GM23248 (cell line): Measurements from ENCODE around the gene EGF. TPM values are rescaled to one million over a fixed set of nuclear protein-coding genes. Genes with fewer than 3 reads are reported as not detected.
A peak's percentile ranks its signal among the peaks of the same experiment; 100 is the strongest.

Experiments
- DNase-seq: peaks from one replicate; pipeline ENCODE4 v3.0.0-alpha.2; 2015
- H2AFZ ChIP-seq: fragments of 200-600 bp; sonication (generic); 2 replicates; pipeline ENCODE4 v1.6.1; 2016; ENCODE audit warnings: antibody characterized with exemption
- H3F3A ChIP-seq: fragments of 200-600 bp; sonication (generic); 2 replicates; pipeline ENCODE4 v1.6.1; 2016; ENCODE audit warnings: mild to moderate bottlenecking, antibody characterized with exemption, mixed run types; ENCODE audit not compliant: insufficient read depth
- H3K27ac ChIP-seq: fragments of 200-600 bp; sonication (generic); 2 replicates; pipeline ENCODE4 v1.5.1; 2016; ENCODE audit warnings: mild to moderate bottlenecking
- H3K27me3 ChIP-seq: fragments of 200-600 bp; sonication (generic); replicated peaks from 2 replicates; pipeline ENCODE4 v1.6.1; 2016; ENCODE audit warnings: mild to moderate bottlenecking; ENCODE audit not compliant: insufficient read depth
- H3K36me3 ChIP-seq: fragments of 200-600 bp; sonication (generic); 2 replicates; pipeline ENCODE4 v1.6.1; 2016; ENCODE audit warnings: low read depth, mild to moderate bottlenecking
- H3K4me1 ChIP-seq: fragments of 200-600 bp; sonication (generic); 2 replicates; pipeline ENCODE4 v1.6.1; 2016; ENCODE audit warnings: mild to moderate bottlenecking; ENCODE audit not compliant: insufficient read depth
- H3K4me2 ChIP-seq: fragments of 200-600 bp; sonication (generic); one replicate; pipeline ENCODE4 v1.6.1; 2016; ENCODE audit warnings: mild to moderate bottlenecking; ENCODE audit not compliant: unreplicated experiment
- H3K4me3 ChIP-seq: fragments of 200-600 bp; sonication (generic); 2 replicates; pipeline ENCODE4 v1.5.1; 2016; ENCODE audit warnings: mild to moderate bottlenecking
- H3K79me2 ChIP-seq: fragments of 200-600 bp; sonication (generic); 2 replicates; pipeline ENCODE4 v1.6.1; 2016; ENCODE audit warnings: mild to moderate bottlenecking; ENCODE audit not compliant: insufficient read depth
- H3K9ac ChIP-seq: fragments of 200-600 bp; sonication (generic); 2 replicates; pipeline ENCODE4 v1.6.1; 2016; ENCODE audit warnings: mild to moderate bottlenecking
- H3K9me2 ChIP-seq: fragments of 200-600 bp; sonication (generic); 2 replicates; pipeline ENCODE4 v1.6.1; 2016; ENCODE audit warnings: mixed run types, mild to moderate bottlenecking, moderate library complexity; ENCODE audit not compliant: insufficient read depth
- H3K9me3 ChIP-seq: fragments of 200-600 bp; sonication (generic); one replicate; pipeline ENCODE4 v1.6.1; 2017; ENCODE audit warnings: low read depth
- H4K20me1 ChIP-seq: fragments of 200-600 bp; sonication (generic); 2 replicates; pipeline ENCODE4 v1.6.0; 2016; ENCODE audit not compliant: insufficient read depth
- EZH2 ChIP-seq: fragments of 200-600 bp; sonication (generic); IDR thresholded peaks from 2 replicates; pipeline ENCODE4 v1.6.1; 2018; ENCODE audit warnings: antibody characterized with exemption, mild to moderate bottlenecking; ENCODE audit not compliant: insufficient read depth, poor library complexity, severe bottlenecking
- EZH2phosphoT487 ChIP-seq: fragments of 200-600 bp; sonication (generic); IDR thresholded peaks from 2 replicates; pipeline ENCODE4 v1.6.1; 2018; ENCODE audit warnings: antibody characterized with exemption, moderate library complexity, mild to moderate bottlenecking, low read depth; ENCODE audit not compliant: insufficient read depth
- WGBS, 2 experiments: methylation state at CpG; one replicate each; pipeline ENCODE4 v1.1.6; 2015 to 2017; ENCODE audit warnings: low lambda C conversion rate in 2 of 2, low coverage in 1 of 2; ENCODE audit errors: missing lambda C conversion rate in 2 of 2; 5-methylcytosine and 5-hydroxymethylcytosine counted together
- in situ Hi-C: fragments of 300-500 bp; cut with MboI; formaldehyde crosslinking; loops from 2 replicates; pipeline ENCODE4 v1.15.0; 2020
- polyA plus RNA-seq: library from polyadenylated mRNA; unstranded; fragments of >200 nt; fragmentation: Nextera tagmentation; extraction: Ambion mirVana; gene quantifications from 2 replicates; pipeline ENCODE4 v1.2.1, GENCODE V29; 2016
- total RNA-seq: library from RNA; depleted of rRNA; stranded (reverse); fragments of >200 nt; shearing (Covaris generic); gene quantifications from 2 replicates; pipeline ENCODE4 v1.2.3, GENCODE V29; 2014

The EGF gene
- total and polyA plus RNA-seq, 2 experiments from 2014 or later: 0.43 TPM; not detected in 1

GRCh38 chr4:109977854-109978501 lies 65.3 kb downstream of the EGF start:
- in situ Hi-C loops: loop anchor here (10.0 kb wide), 1 partner anchor 543 kb away; the partner anchor contains the start of gene SEC24B
- H3K4me1 ChIP-seq: peaks cover 17% of the 10 kb centered on the region
- peaks cover 18% of the 10 kb centered on the region; the same call in 1 of the 2 replicates for H3F3A ChIP-seq
- no peak overlapping the region for H3K9ac ChIP-seq
- H2AFZ ChIP-seq: no peak overlapping the region
- no peak overlapping the region for H3K27ac ChIP-seq
- H3K36me3 ChIP-seq: no peaks in the 10 kb centered on the region
- no peaks in the 10 kb centered on the region for H3K9me2 ChIP-seq
- DNase-seq: peak; percentile 78
- TF ChIP-seq EZH2 (no peak), EZH2phosphoT487 (no peak)
- no peaks in the 10 kb centered on the region for H3K9me3 ChIP-seq
- no peaks in the 10 kb centered on the region for H3K79me2 ChIP-seq
- no peaks in the 10 kb centered on the region for H3K27me3 ChIP-seq
- no peak overlapping the region for H3K4me3 ChIP-seq
- 90 to 93% methylated on average over 2 of the region's 2 CpGs for WGBS, 2 experiments
- no peak overlapping the region for H3K4me2 ChIP-seq
- H4K20me1 ChIP-seq: no peaks in the 10 kb centered on the region

- no peaks in the 10 kb centered on the region for H3K36me3 ChIP-seq
- H3F3A ChIP-seq: peaks cover 18% of the 10 kb centered on the region; the same call in 1 of the 2 replicates
- in situ Hi-C loops: loop anchor here (10.0 kb wide), 1 partner anchor 544 kb away; the partner anchor contains the start of gene SEC24B
- DNase-seq: no peak
- TF ChIP-seq EZH2phosphoT487 (no peak), EZH2 (no peak)
- no peak overlapping the region for H3K4me2 ChIP-seq
- no peak overlapping the region for H3K27ac ChIP-seq
- H3K9ac ChIP-seq: no peak overlapping the region
- no peaks in the 10 kb centered on the region for H3K27me3 ChIP-seq
- H2AFZ ChIP-seq: 0 out of 2 replicates have a peak overlapping the region, but pooled peaks have one; percentile 20
- H4K20me1 ChIP-seq: no peaks in the 10 kb centered on the region
- no peak overlapping the region for H3K4me3 ChIP-seq
- WGBS, 2 experiments: 61 to 65% methylated on average over 5 of the region's 5 CpGs
- no peaks in the 10 kb centered on the region for H3K9me2 ChIP-seq
- peaks cover 17% of the 10 kb centered on the region for H3K4me1 ChIP-seq
- H3K9me3 ChIP-seq: no peaks in the 10 kb centered on the region
- no peaks in the 10 kb centered on the region for H3K79me2 ChIP-seq
Measured at GRCh38 chr4:109978704-109979454, 66.2 kb downstream of the EGF start.

- H3K9me3 ChIP-seq: no peaks in the 10 kb centered on the region
- H4K20me1 ChIP-seq: no peaks in the 10 kb centered on the region
- no peaks in the 10 kb centered on the region for H3K9me2 ChIP-seq
- DNase-seq: peak; percentile 85
- H3K9ac ChIP-seq: no peak overlapping the region
- peaks cover 17% of the 10 kb centered on the region for H3K4me1 ChIP-seq
- WGBS, 2 experiments: 40 to 41% methylated on average over 5 of the region's 5 CpGs
- H3K79me2 ChIP-seq: no peaks in the 10 kb centered on the region
- H3K36me3 ChIP-seq: no peaks in the 10 kb centered on the region
- peaks cover 18% of the 10 kb centered on the region; the same call in 1 of the 2 replicates for H3F3A ChIP-seq
- in situ Hi-C loops: loop anchor here (10.0 kb wide), 1 partner anchor 545 kb away; the partner anchor contains the start of gene SEC24B
- peak overlapping the region; percentile 48 for H3K4me2 ChIP-seq
- no peaks in the 10 kb centered on the region for H3K27me3 ChIP-seq
- TF ChIP-seq EZH2phosphoT487: no peak
- no peak for TF ChIP-seq EZH2
- H3K27ac ChIP-seq: 0 out of 2 replicates have a peak overlapping the region, but pooled peaks have one; percentile 17
- H3K4me3 ChIP-seq: peak overlapping the region; percentile 17; the same call in 1 of the 2 replicates
- H2AFZ ChIP-seq: 0 out of 2 replicates have a peak overlapping the region, but pooled peaks have one; percentile 13
Measured at GRCh38 chr4:109979920-109980717, 67.4 kb downstream of the EGF start.

- Histone ChIP-seq H3K79me2 (no peaks in the 10 kb centered on the region), H3K9me2 (no peaks in the 10 kb centered on the region), H3K4me1 (peaks cover 23% of the 10 kb centered on the region), H2AFZ (no peak overlapping the region), H3K9me3 (no peaks in the 10 kb centered on the region), H3F3A (peaks cover 18% of the 10 kb centered on the region; the same call in 1 of the 2 replicates), H3K27ac (no peak overlapping the region), H3K4me3 (no peak overlapping the region), H4K20me1 (no peaks in the 10 kb centered on the region), H3K4me2 (no peak overlapping the region), H3K36me3 (no peaks in the 10 kb centered on the region), H3K9ac (no peak overlapping the region), H3K27me3 (no peaks in the 10 kb centered on the region)
- 50 to 65% methylated on average over 1 of the region's 1 CpG for WGBS, 2 experiments
- no peak for TF ChIP-seq EZH2
- TF ChIP-seq EZH2phosphoT487: no peak
- in situ Hi-C loops: no loop called here
- no peak for DNase-seq
Measured at GRCh38 chr4:109981936-109982335, 69.3 kb downstream of the EGF start.
